ENCODE data around the gene MTERF2. TPM values are rescaled to one million over a fixed set of nuclear protein-coding genes. Genes with fewer than 3 reads are reported as not detected.

The MTERF2 gene
- total and polyA plus RNA-seq, 5 donors from 2014 or later: 7.3 to 12.0 (median 9.9) TPM

Other genes with a start within 250 kb of the MTERF2 start
- 16.0 TPM for gene RIC8B, start 212.5 kb downstream of the MTERF2 start, total RNA-seq
- gene RIC8B, start 212.5 kb downstream of the MTERF2 start, polyA plus RNA-seq: 1 to 10 TPM; 5.2 to 5.6 (median 5.4) TPM
- 33.2 TPM for gene TMEM263, start 31.2 kb downstream of the MTERF2 start, total RNA-seq
- 10 to 100 TPM; 27.3 to 37.8 (median 33.1) TPM for gene TMEM263, start 31.2 kb downstream of the MTERF2 start, polyA plus RNA-seq
- 91.1 TPM for gene CRY1, start 106.4 kb upstream of the MTERF2 start, total RNA-seq
- gene CRY1, start 106.4 kb upstream of the MTERF2 start, polyA plus RNA-seq: 10 to 100 TPM; 26.7 to 31.8 (median 30.8) TPM